Measurements from ENCODE around the gene TRIM59. TPM values are rescaled to one million over a fixed set of nuclear protein-coding genes. Genes with fewer than 3 reads are reported as not detected.

Gene TRIM59
- polyA plus RNA-seq, 1 of the 3 experiments (the other 2 are of a cell fraction), result 4.1 TPM

GRCh38 chr3:160434071-160434470, 15.5 kb downstream of the TRIM59 start (continued):
- no peak for TF ChIP-seq USF1 (IDR thresholded peaks at IDR 0.05; ENCODE audit: borderline replicate concordance, low read depth)

GRCh38 chr3:160427832-160428424, 21.7 kb downstream of the TRIM59 start:
- no peaks in the 10 kb centered on the region for H3K9me3 ChIP-seq
- CTCF ChIA-PET, result interaction anchor here (1.7 to 2.4 kb wide), 2 partner anchors 8 to 14 kb away, joined by 7 to 10 read pairs; no protein-coding TSS in a partner anchor
- no peak overlapping the region for H3K4me2 ChIP-seq
- peaks cover 85 to 88% of the 10 kb centered on the region in 2 experiments for H3K36me3 ChIP-seq (replicated peaks in 1 of 2; ENCODE audit: control insufficient read depth in 1 of 2, insufficient read depth in 2 of 2, low read length in 1 of 2)
- POLR2A ChIA-PET, result no interaction called here
- peaks cover 71% of the 10 kb centered on the region for H3F3A ChIP-seq (replicated peaks; ENCODE audit: insufficient read depth)
- H2AFZ ChIP-seq (ENCODE audit: low read depth), result no peak overlapping the region
- H3K27ac ChIP-seq (ENCODE audit: low read depth in 2 of 2, low read length in 1 of 2), result peak overlapping the region in 1 of 2 experiments; percentile 1; a peak in 2 of 4 replicates
- H3K9ac ChIP-seq, result no peak overlapping the region
- H4K20me1 ChIP-seq (ENCODE audit: insufficient read depth), result no peaks in the 10 kb centered on the region
- no peak for DNase-seq
- H3K79me2 ChIP-seq (ENCODE audit: insufficient read depth), result peaks cover 85% of the 10 kb centered on the region
- TF ChIP-seq TCF12 (IDR thresholded peaks at IDR 0.05) (no peak), RCOR1 (IDR thresholded peaks at IDR 0.05; ENCODE audit: low read length) (no peak), REST (IDR thresholded peaks at IDR 0.05; ENCODE audit: low read depth, low read length) (no peak), ELF1 (IDR thresholded peaks at IDR 0.05) (no peak), RAD21 (IDR thresholded peaks at IDR 0.05; ENCODE audit: low read length) (no peak), USF1 (IDR thresholded peaks at IDR 0.05; ENCODE audit: borderline replicate concordance, low read depth) (no peak), ZBTB33 (IDR thresholded peaks at IDR 0.05; ENCODE audit: borderline replicate concordance, low read depth) (no peak), NFIC (IDR thresholded peaks at IDR 0.05; ENCODE audit: borderline replicate concordance) (no peak), CTCF (IDR thresholded peaks at IDR 0.05) (no peak), CHD2 (IDR thresholded peaks at IDR 0.05; ENCODE audit: low read length, partially characterized antibody) (no peak), NRF1 (IDR thresholded peaks at IDR 0.05; ENCODE audit: low read depth, low read length) (no peak), USF2 (IDR thresholded peaks at IDR 0.05; ENCODE audit: borderline replicate concordance, low read depth, low read length) (no peak), YY1 (IDR thresholded peaks at IDR 0.05; ENCODE audit: low read depth) (no peak), EZH2phosphoT487 (IDR thresholded peaks at IDR 0.05; ENCODE audit: borderline replicate concordance, low read depth) (no peak), RXRA (IDR thresholded peaks at IDR 0.05; ENCODE audit: borderline replicate concordance, low read depth) (no peak), MAX (IDR thresholded peaks at IDR 0.05; ENCODE audit: low read depth) (no peak), EP300 (IDR thresholded peaks at IDR 0.05; ENCODE audit: borderline replicate concordance in 1 of 2, low read depth in 1 of 2, low read length in 1 of 2) (no peak), RFX5 (IDR thresholded peaks at IDR 0.05; ENCODE audit: low read length) (no peak), TEAD4 (IDR thresholded peaks at IDR 0.05; ENCODE audit: borderline replicate concordance, insufficient read depth) (no peak), GATA2 (CRISPR knock-in tag; IDR thresholded peaks at IDR 0.05) (no peak)
- H3K27me3 ChIP-seq (ENCODE audit: insufficient read depth), result no peaks in the 10 kb centered on the region
- H3K4me3 ChIP-seq (ENCODE audit: low read depth in 2 of 2, low read length in 1 of 2), result no peak overlapping the region
- 87% methylated on average over 11 of the region's 11 CpGs for WGBS (ENCODE audit: low lambda C conversion rate)
- H3K4me1 ChIP-seq (ENCODE audit: control insufficient read depth in 1 of 2, insufficient read depth in 2 of 2, low read depth in 1 of 2, low read length in 1 of 2), result no peaks in the 10 kb centered on the region; a peak in 1 of 4 replicates
- H3K9me2 ChIP-seq, result no peaks in the 10 kb centered on the region
